T-cell (primary cell): Measurements from ENCODE around the gene CDC123. TPM values are rescaled to one million over a fixed set of nuclear protein-coding genes. Genes with fewer than 3 reads are reported as not detected.
A peak's percentile ranks its signal among the peaks of the same experiment; 100 is the strongest.

Experiments used
- ATAC-seq, 4 experiments: fragments of 200-7000 bp in 3 of 4; fragments of 150-1000 bp in 1 of 4; cut with Tn5 transposase; replicated peaks in 1 of 4; 1 replicate in 3 of 4; 2 replicates in 1 of 4; pipeline ENCODE4 v1.10.0; 2021; ENCODE audit warnings: moderate library complexity in 3 of 4, mild to moderate bottlenecking in 2 of 4, moderate number of reproducible peaks in 1 of 4
- CTCF ChIA-PET, 2 donors: fragments of 300-600 bp; sonication (Branson Sonifier 250); formaldehyde crosslinking; loops; one replicate each; lab custom pipeline; 2022; ENCODE audit warnings: antibody characterized with exemption in 2 of 2; lab: Charles Lee
- POLR2A ChIA-PET, 2 donors: fragments of 300-600 bp; sonication (Branson Sonifier 250); formaldehyde crosslinking; loops; one replicate each; lab custom pipeline; 2022; ENCODE audit warnings: antibody characterized with exemption in 2 of 2; lab: Charles Lee
- DNase-seq, 35 experiments: peaks; one replicate each; pipeline versions ENCODE4 v3.0.0 to v3.0.0-alpha.2; 2013 to 2023
- H3K27ac ChIP-seq: one replicate; pipeline ENCODE4 v1.5.1; 2013; ENCODE audit warnings: low read length
- H3K27me3 ChIP-seq, 2 experiments: replicated peaks in 1 of 2; 1 replicate in 1 of 2; 2 replicates in 1 of 2; pipeline versions ENCODE4 v1.6.1 to v1.7.0; 2013; ENCODE audit warnings: low read length in 1 of 2, mixed read lengths in 1 of 2; ENCODE audit not compliant: control insufficient read depth in 2 of 2, insufficient read depth in 2 of 2; ENCODE audit errors: extremely low read depth in 1 of 2
- H3K36me3 ChIP-seq, 2 donors: 1 replicate in 1 of 2; 2 replicates in 1 of 2; pipeline versions ENCODE4 v1.6.1 to v1.7.0; 2013; ENCODE audit warnings: low read length in 1 of 2; ENCODE audit not compliant: control insufficient read depth in 2 of 2, insufficient read depth in 1 of 2; ENCODE audit errors: extremely low read depth in 1 of 2
- H3K4me1 ChIP-seq, 2 experiments: 1 replicate in 1 of 2; 2 replicates in 1 of 2; pipeline versions ENCODE4 v1.6.1 to v1.7.0; 2013; ENCODE audit warnings: low read length in 2 of 2, mixed read lengths in 1 of 2; ENCODE audit not compliant: insufficient read depth in 2 of 2, control insufficient read depth in 1 of 2; ENCODE audit errors: extremely low read depth in 1 of 2
- H3K4me3 ChIP-seq, 2 donors: 1 replicate in 1 of 2; 2 replicates in 1 of 2; pipeline versions ENCODE4 v1.5.1 to v1.7.0; 2013; ENCODE audit warnings: mild to moderate bottlenecking in 2 of 2, low read length in 1 of 2, moderate library complexity in 1 of 2; ENCODE audit not compliant: control insufficient read depth in 1 of 2; ENCODE audit errors: extremely low read depth in 1 of 2
- H3K9me3 ChIP-seq: 2 replicates; pipeline ENCODE4 v1.7.0; 2013
- H3K27ac Mint-ChIP-seq, 2 donors: one replicate each; pipeline ENCODE4 v1.8.0; 2020 to 2021; ENCODE audit warnings: mild to moderate bottlenecking in 2 of 2, mixed read lengths in 2 of 2
- H3K27me3 Mint-ChIP-seq, 2 donors: one replicate each; pipeline ENCODE4 v1.8.0; 2021 to 2022; ENCODE audit warnings: mixed read lengths in 2 of 2
- H3K36me3 Mint-ChIP-seq: one replicate; pipeline ENCODE4 v1.8.0; 2021; ENCODE audit warnings: mixed read lengths
- H3K4me1 Mint-ChIP-seq, 3 donors: one replicate each; pipeline ENCODE4 v1.8.0; 2020 to 2022; ENCODE audit warnings: mixed read lengths in 3 of 3, mild to moderate bottlenecking in 1 of 3
- H3K4me3 Mint-ChIP-seq, 3 donors: one replicate each; pipeline ENCODE4 v1.8.0; 2020 to 2022; ENCODE audit warnings: mild to moderate bottlenecking in 3 of 3, mixed read lengths in 3 of 3, moderate library complexity in 3 of 3
- H3K9me3 Mint-ChIP-seq, 3 donors: one replicate each; pipeline ENCODE4 v1.8.0; 2020 to 2022; ENCODE audit warnings: mixed read lengths in 3 of 3
- WGBS: methylation state at CpG from one replicate; pipeline ENCODE4 v1.1.5; 2013; ENCODE audit warnings: missing lambda C conversion rate; ENCODE audit not compliant: insufficient coverage; 5-methylcytosine and 5-hydroxymethylcytosine counted together
- total RNA-seq, 35 experiments: library from RNA in 6 of 35; stranded (reverse) in 6 of 35; fragments of 120-200 nt in 1 of 35; gene quantifications; one replicate each; pipeline versions ENCODE4 v1.2.1 to v1.2.4 and lab custom pipeline; 2013 to 2026

The CDC123 gene
- total RNA-seq (10 to 100 TPM; 35.5 to 48.6 (median 43.7) TPM), total RNA-seq (lab: John Stamatoyannopoulos, UW) (29.3 to 187 (median 54.4) reads per million in 29 experiments)
- 59.2 TPM for total RNA-seq (2013)

- Mint-ChIP-seq H3K4me1 (peaks cover 42 to 72% (median 57%) of the 10 kb centered on the region in 3 donors), H3K9me3 (no peaks in the 10 kb centered on the region), H3K4me3 (peak within 1 kb of the TSS; percentile 95 to 100 (median 96)), H3K27me3 (no peaks in the 10 kb centered on the region), H3K27ac (peak within 1 kb of the TSS; percentile 99 to 100), H3K36me3 (peaks cover 17% of the 10 kb centered on the region)
- no peaks in the 10 kb centered on the region for H3K27me3 ChIP-seq
- CTCF ChIA-PET = interaction anchor here (0.6 to 2.5 kb wide), 8 partner anchors 18 to 1870 kb away, joined by 3 to 28 read pairs (median 5); partner anchors contain the start of gene DHTKD1 (in 1 of the 2)
- ATAC-seq (peak; percentile 92 to 95 (median 94)), DNase-seq (peak; percentile 70 to 91 (median 81))
- POLR2A ChIA-PET = interaction anchor here (0.5 to 1.0 kb wide), 4 partner anchors 13 to 913 kb away, joined by 3 read pairs; no protein-coding TSS in a partner anchor
- H3K9me3 ChIP-seq = no peaks in the 10 kb centered on the region
- H3K27ac ChIP-seq = peak within 1 kb of the TSS; percentile 90
- H3K36me3 ChIP-seq = peaks cover 0 to 14% of the 10 kb centered on the region in 2 donors
- WGBS = under 1% methylated on average over 52 of the region's 62 CpGs
- peaks cover 16 to 19% of the 10 kb centered on the region in 2 experiments for H3K4me1 ChIP-seq
- peak within 1 kb of the TSS; percentile 78 to 91 for H3K4me3 ChIP-seq
Observed at GRCh38 chr10:12195603-12196506, at the start of gene CDC123, which contains the start of gene NUDT5. Gene CDC123, plus strand, starts transcription at chr10:12196188. Its CDS starts 58 bp downstream, at chr10:12196246. Gene NUDT5, minus strand, starts transcription at chr10:12195891. Its CDS starts 9,600 bp downstream, at chr10:12186291.

GRCh38 chr10:12150163-12150562 is 45.8 kb upstream of the CDC123 start:
- H3K4me3 ChIP-seq = no peak overlapping the region
- WGBS = 94% methylated on average over 2 of the region's 4 CpGs
- no peak overlapping the region for H3K27ac Mint-ChIP-seq
- H3K27ac ChIP-seq = no peak overlapping the region
- H3K27me3 Mint-ChIP-seq = no peaks in the 10 kb centered on the region
- H3K27me3 ChIP-seq = no peaks in the 10 kb centered on the region
- no peaks in the 10 kb centered on the region for H3K4me1 ChIP-seq
- ChIA-PET POLR2A (no interaction called here), CTCF (no interaction called here)
- H3K36me3 ChIP-seq = peaks cover 4 to 29% of the 10 kb centered on the region in 2 donors
- ATAC-seq = no peak
- H3K4me3 Mint-ChIP-seq = no peak overlapping the region
- no peaks in the 10 kb centered on the region for H3K9me3 ChIP-seq
- no peaks in the 10 kb centered on the region for H3K4me1 Mint-ChIP-seq
- H3K36me3 Mint-ChIP-seq = peaks cover 34% of the 10 kb centered on the region
- no peak for DNase-seq
- H3K9me3 Mint-ChIP-seq = no peaks in the 10 kb centered on the region

GRCh38 chr10:12154516-12154915 is 41.5 kb upstream of the CDC123 start:
- 96% methylated on average over 3 of the region's 6 CpGs for WGBS
- Histone ChIP-seq H3K36me3 (peaks cover 7 to 30% of the 10 kb centered on the region in 2 donors), H3K27me3 (no peaks in the 10 kb centered on the region), H3K9me3 (no peaks in the 10 kb centered on the region), H3K4me1 (no peaks in the 10 kb centered on the region), H3K27ac (no peak overlapping the region), H3K4me3 (no peak overlapping the region)
- H3K9me3 Mint-ChIP-seq = no peaks in the 10 kb centered on the region
- H3K4me3 Mint-ChIP-seq = no peak overlapping the region
- peaks cover 41% of the 10 kb centered on the region for H3K36me3 Mint-ChIP-seq
- ChIA-PET POLR2A (no interaction called here), CTCF (no interaction called here)
- no peaks in the 10 kb centered on the region for H3K4me1 Mint-ChIP-seq
- ATAC-seq = no peak
- no peaks in the 10 kb centered on the region for H3K27me3 Mint-ChIP-seq
- no peak overlapping the region for H3K27ac Mint-ChIP-seq
- DNase-seq = no peak

- Mint-ChIP-seq H3K9me3 (no peaks in the 10 kb centered on the region), H3K27ac (no peak overlapping the region), H3K4me1 (no peaks in the 10 kb centered on the region), H3K27me3 (no peaks in the 10 kb centered on the region), H3K36me3 (peaks cover 37% of the 10 kb centered on the region), H3K4me3 (no peak overlapping the region)
- no peak for ATAC-seq
- no peaks in the 10 kb centered on the region for H3K4me1 ChIP-seq
- no peak overlapping the region for H3K27ac ChIP-seq
- ChIA-PET POLR2A (interaction anchor here in 1 of 2 donors (0.5 kb wide), 1 partner anchor 937 kb away, joined by 5 read pairs; no protein-coding TSS in a partner anchor), CTCF (interaction anchor here in 1 of 2 donors (0.6 kb wide), 1 partner anchor 12 kb away, joined by 3 read pairs; no protein-coding TSS in a partner anchor)
- peaks cover 7 to 31% of the 10 kb centered on the region in 2 donors for H3K36me3 ChIP-seq
- no peak for DNase-seq
- H3K27me3 ChIP-seq = no peaks in the 10 kb centered on the region
- no peak overlapping the region for H3K4me3 ChIP-seq
- H3K9me3 ChIP-seq = no peaks in the 10 kb centered on the region
- no CpG with 5 or more reads among the region's 14 CpGs for WGBS
Observed at GRCh38 chr10:12156367-12157123, 39.4 kb upstream of the CDC123 start.

- ChIA-PET CTCF (no interaction called here), POLR2A (interaction anchor here (0.5 to 0.6 kb wide), 2 partner anchors 19 to 946 kb away, joined by 3 to 6 read pairs; no protein-coding TSS in a partner anchor)
- no peak for DNase-seq
- Histone ChIP-seq H3K4me3 (no peak overlapping the region), H3K27me3 (no peaks in the 10 kb centered on the region), H3K9me3 (no peaks in the 10 kb centered on the region), H3K4me1 (no peaks in the 10 kb centered on the region), H3K27ac (no peak overlapping the region), H3K36me3 (peaks cover 7 to 44% of the 10 kb centered on the region in 2 donors)
- Mint-ChIP-seq H3K36me3 (peaks cover 45% of the 10 kb centered on the region), H3K4me3 (no peak overlapping the region), H3K27ac (no peak overlapping the region), H3K27me3 (no peaks in the 10 kb centered on the region), H3K9me3 (no peaks in the 10 kb centered on the region), H3K4me1 (no peaks in the 10 kb centered on the region)
- no CpG with 5 or more reads among the region's 3 CpGs for WGBS
- ATAC-seq = no peak
Observed at GRCh38 chr10:12158111-12158510, 37.9 kb upstream of the CDC123 start.

- H3K4me3 ChIP-seq = no peak overlapping the region
- no peaks in the 10 kb centered on the region for H3K4me1 ChIP-seq
- H3K9me3 Mint-ChIP-seq = no peaks in the 10 kb centered on the region
- CTCF ChIA-PET = no interaction called here
- no peaks in the 10 kb centered on the region for H3K27me3 Mint-ChIP-seq
- POLR2A ChIA-PET = no interaction called here
- H3K27me3 ChIP-seq = no peaks in the 10 kb centered on the region
- H3K27ac ChIP-seq = no peak overlapping the region
- H3K4me1 Mint-ChIP-seq = no peaks in the 10 kb centered on the region
- no peak for ATAC-seq
- H3K27ac Mint-ChIP-seq = no peak overlapping the region
- DNase-seq = no peak
- H3K9me3 ChIP-seq = no peaks in the 10 kb centered on the region
- no peak overlapping the region for H3K4me3 Mint-ChIP-seq
- peaks cover 43% of the 10 kb centered on the region for H3K36me3 Mint-ChIP-seq
- peaks cover 4 to 57% of the 10 kb centered on the region in 2 donors for H3K36me3 ChIP-seq
- 80% methylated on average over 2 of the region's 5 CpGs for WGBS
Observed at GRCh38 chr10:12160664-12161063, 35.3 kb upstream of the CDC123 start.
